Activated CD4-positive, alpha-beta T cell treated with anti-CD3 and anti-CD28 coated beads, Interleukin-2, amount 50 U/mL, for 16 hours (primary cell): ENCODE data around the gene ACTA2.

Source experiments
- DNase-seq: peaks from one replicate; pipeline ENCODE4 v3.0.0-alpha.2; 2020

The ACTA2 gene

DNA sequence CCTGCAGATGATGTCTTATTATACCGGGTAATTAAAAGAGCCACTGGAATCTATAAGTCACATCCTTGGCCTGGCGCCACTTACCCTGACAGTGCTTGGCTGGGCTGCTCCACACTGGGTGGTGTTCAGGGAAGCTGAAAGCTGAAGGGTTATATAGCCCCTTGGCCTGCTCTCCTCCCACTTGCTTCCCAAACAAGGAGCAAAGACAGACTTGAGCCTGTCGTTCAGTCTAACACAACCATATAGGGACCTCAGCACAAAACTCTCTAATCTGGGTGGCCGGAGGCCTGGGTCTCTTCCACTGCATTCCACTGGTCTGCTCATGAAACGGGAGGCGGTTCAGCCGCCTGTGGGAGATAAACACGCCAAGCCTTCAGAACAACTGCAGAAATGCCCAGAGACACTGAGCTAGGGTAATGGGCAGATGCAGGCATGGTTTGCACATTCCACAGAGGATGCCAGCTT is at the start of gene ACTA2:
ACTA2 (minus strand) TSS at position 127 of the 465 bp plus-strand sequence. CDS start 3,843 bp downstream, outside the sequence.
- no peak for DNase-seq

- DNase-seq, result peak; percentile 41
Observed at GRCh38 chr10:89001729-89002072, 49.1 kb upstream of the ACTA2 start.

DNA sequence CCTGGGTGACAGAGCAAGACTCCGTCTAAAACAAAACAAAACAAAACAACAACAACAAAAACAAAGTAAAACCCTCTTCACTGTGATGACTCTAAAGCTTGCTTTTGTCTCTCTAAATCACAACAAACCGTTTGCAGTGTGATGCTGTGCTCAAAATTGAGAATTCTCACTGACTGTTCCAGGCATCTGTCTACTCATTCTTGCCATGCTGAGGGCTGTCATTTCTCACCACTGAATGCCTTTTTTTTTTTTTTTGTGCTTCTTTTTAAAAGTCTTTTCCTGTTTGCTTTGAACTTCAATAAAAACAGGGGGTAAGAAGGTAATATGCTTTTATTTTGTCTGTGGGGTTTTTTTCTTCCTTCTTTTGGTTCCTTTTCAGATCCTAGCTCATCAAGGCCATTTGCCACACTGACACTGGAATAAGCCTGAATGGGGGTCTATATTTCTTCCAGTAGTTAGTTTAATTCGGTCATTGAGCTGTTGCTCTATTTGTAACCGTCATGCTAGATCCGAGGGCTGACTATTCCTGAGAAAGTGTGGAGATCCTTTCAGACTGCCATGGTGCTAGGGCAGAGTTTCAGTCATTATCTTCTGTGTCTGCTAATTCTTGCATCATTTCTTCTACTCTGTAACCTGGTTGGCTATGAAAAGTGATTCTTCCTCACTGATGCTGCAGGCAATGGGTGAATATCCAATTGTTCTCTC is 48.6 kb upstream of the ACTA2 start:
- DNase-seq, result peak; percentile 82

- DNase-seq, result no peak
Observed at GRCh38 chr10:88999625-89000024, 47.1 kb upstream of the ACTA2 start.

DNA sequence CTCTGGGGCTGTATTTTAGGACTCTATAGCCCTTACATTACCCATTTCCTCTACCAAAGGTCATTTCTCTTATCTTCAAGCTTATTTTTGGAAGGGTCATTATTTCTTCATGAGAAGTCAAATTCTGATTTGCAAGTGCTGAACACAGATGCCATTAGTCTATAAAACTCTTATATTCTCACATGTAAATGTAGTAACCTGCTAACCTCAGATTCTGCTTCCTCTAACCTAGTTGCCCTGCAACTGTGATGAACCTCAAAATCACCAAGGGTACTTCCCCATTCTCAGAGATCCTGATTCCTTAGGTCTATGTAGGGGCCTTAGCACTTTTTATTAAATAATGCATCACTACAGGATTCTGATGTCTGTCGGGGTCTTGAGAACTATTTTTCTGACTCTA is 44.4 kb upstream of the ACTA2 start:
- DNase-seq, result no peak

GRCh38 chr10:88995156-88995876 is 42.7 kb upstream of the ACTA2 start:
- peak; percentile 44 for DNase-seq

GRCh38 chr10:88994019-88994418 is 41.4 kb upstream of the ACTA2 start:
- DNase-seq, result no peak

- DNase-seq, result no peak
Observed at GRCh38 chr10:88992921-88993524, 40.5 kb upstream of the ACTA2 start.

- DNase-seq, result peak; percentile 50
Observed at GRCh38 chr10:88991899-88992320, 39.3 kb upstream of the ACTA2 start.

DNA sequence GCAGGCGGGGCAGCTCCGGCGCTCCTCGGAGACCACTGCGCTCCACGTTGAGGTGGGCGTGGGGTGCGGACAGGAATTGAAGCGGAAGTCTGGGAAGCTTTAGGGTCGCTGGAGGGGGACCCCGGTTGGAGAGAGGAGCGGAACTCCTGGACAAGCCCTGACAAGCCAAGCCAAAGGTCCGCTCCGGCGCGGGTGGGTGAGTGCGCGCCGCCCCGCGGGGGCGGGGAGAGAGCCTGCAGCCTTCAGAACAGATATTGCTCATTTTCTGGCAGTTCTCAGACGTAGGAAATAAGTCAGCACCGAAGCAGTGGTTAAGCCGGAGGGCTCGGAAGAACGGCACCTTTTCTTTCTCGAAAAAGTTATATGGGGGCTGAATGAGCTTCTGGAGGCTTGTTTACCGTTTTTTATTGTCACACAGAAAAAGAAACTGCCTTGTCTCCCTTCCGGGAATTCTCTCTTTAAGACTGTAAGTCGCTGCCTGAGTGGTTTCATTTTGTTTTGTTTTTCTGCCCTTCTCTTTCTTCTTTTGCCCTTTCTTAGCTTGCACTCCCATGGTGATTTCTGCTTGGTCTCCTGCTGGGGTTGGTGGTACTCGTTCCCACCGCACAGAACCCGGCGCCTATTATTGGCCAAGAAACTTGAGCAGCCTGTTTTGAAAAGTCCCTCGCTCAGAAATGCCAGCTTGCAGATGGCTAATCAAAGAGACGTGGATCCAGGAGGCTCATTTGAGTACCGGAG is 38.8 kb upstream of the ACTA2 start:
- DNase-seq, result peak; percentile 86

DNA sequence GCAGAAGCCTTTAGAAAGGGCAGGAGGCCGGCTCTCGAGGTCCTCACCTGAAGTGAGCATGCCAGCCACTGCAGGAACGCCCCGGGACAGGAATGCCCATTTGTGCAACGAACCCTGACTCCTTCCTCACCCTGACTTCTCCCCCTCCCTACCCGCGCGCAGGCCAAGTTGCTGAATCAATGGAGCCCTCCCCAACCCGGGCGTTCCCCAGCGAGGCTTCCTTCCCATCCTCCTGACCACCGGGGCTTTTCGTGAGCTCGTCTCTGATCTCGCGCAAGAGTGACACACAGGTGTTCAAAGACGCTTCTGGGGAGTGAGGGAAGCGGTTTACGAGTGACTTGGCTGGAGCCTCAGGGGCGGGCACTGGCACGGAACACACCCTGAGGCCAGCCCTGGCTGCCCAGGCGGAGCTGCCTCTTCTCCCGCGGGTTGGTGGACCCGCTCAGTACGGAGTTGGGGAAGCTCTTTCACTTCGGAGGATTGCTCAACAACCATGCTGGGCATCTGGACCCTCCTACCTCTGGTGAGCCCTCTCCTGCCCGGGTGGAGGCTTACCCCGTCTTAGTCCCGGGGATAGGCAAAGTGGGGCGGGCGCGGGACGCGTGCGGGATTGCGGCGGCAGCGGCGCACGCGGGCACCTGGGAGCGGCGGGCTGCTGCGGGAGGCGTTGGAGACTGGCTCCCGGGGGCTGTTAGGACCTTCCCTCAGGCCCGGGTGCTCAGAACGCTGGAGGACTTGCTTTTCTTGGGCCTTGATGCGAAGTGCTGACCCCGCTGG is 38.0 kb upstream of the ACTA2 start, which contains the start of gene FAS:
FAS (plus strand) TSS at position 415 of the 777 bp plus-strand sequence; CDS start at position 494, 79 bp downstream.
- DNase-seq, result peak; percentile 86

GRCh38 chr10:88989824-88990383 is 37.3 kb upstream of the ACTA2 start:
- no peak for DNase-seq

DNA sequence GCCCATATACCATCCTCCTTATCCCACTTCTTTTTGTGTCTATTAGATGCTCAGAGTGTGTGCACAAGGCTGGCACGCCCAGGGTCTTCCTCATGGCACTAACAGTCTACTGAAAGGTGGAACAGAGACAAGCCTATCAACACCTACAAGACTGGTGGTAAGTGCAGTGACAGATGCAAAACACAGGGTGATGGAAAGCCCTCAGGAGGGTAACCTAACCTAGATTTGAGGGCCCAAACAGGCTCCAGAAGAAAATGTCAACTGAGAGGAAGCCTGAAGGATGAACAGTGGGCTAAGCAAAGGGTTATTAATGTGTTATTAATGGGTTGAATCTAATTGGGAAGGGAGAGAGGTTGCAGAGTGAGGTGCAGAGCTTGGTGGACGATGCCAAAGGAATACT is 36.9 kb upstream of the ACTA2 start:
- DNase-seq, result no peak

DNA sequence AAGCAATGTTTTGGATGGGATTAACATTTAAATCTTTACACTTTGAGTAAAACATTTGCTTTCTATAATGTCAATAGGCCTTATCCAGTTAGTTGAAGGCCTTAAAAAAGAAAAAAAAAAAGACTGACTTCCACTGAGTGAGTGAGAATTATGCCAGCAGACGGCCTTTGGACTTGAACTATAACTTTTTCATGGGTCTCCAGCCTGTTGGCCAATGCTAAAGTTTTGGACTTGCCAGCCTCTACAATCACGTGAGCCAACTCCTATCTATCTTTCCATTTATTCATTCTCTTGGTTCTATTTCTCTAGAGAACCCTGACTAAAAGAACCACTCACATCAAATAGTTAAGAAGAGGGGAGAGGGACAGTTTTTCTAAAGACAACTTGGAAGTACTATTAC is 35.3 kb upstream of the ACTA2 start:
- DNase-seq, result no peak

GRCh38 chr10:88987243-88987725 is 34.7 kb upstream of the ACTA2 start:
- peak; percentile 73 for DNase-seq

DNA sequence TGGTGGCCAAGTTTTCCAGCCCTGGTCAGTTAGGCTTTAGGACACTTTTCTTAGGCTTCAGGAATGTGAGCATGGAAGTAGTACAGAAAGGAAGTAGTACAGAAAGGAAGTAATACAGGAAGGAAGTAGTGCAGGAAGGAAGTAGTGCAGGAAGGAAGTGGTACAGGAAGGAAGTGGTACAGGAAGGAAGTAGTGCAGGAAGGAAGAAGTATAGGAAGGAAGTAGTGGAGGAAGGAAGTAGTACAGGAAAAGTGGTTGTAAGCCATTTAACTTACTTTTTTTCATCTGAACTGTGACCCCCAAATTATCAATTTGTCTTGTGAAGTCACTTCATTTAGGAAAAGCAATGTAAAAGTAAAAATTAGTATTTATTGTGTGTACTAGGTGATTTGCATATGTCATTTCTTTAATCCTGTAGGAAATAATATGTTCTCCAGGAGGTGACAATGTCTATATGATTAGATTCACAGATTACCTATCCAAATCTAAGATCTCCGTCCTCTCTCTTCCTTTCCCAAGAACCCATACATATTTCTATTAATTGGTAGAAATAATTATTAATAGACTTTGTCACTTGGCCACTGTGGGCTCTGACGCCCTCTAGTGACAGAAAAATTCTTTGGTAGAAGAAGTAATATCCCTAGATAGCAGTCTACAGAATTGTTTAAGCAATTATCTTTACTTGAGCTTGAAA is 34.1 kb upstream of the ACTA2 start:
- DNase-seq, result no peak

- no peak for DNase-seq
Observed at GRCh38 chr10:88984525-88984924, 32.0 kb upstream of the ACTA2 start.

- no peak for DNase-seq
Observed at GRCh38 chr10:88983939-88984338, 31.4 kb upstream of the ACTA2 start.

DNA sequence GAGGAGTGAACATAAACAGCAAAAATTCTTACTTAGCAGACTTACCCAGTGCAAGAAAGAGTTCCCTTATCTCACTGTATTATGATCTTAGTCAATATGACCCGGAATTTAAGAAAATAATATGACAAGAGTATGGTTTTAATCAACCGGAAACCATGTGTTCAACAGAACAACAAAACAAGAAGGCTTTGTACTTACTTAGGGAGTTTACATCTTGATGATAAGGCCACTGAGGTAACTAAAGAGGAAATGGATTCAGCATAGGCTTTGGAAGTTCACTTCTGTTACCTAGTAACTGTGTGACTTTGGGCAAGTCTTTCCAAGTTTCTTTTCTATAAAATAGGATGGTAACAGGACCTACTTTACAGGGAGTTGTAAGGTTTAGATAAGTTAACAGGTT is 30.6 kb upstream of the ACTA2 start:
- no peak for DNase-seq

GRCh38 chr10:88982366-88982765 is 29.8 kb upstream of the ACTA2 start:
- DNase-seq, result no peak

- DNase-seq, result no peak
Observed at GRCh38 chr10:88981435-88981834, 28.9 kb upstream of the ACTA2 start.
